ENCODE data around the gene HBM. TPM values are rescaled to one million over a fixed set of nuclear protein-coding genes. Genes with fewer than 3 reads are reported as not detected.
"Not testable (repeated sequence)": the region's sequence is repeated elsewhere in the genome, so short reads cannot be mapped to it uniquely, and the experiment has no call there.

The HBM gene
- total RNA-seq, 1 experiment from 2014 or later, result not detected

- no peaks in the 10 kb centered on the region for H3K4me1 ChIP-seq (ENCODE audit: control insufficient read depth, insufficient read depth, low read length)
- no peak for DNase-seq (ENCODE audit: low read depth, low spot score)
- H3K4me3 ChIP-seq (ENCODE audit: low read depth in 2 of 2, low read length in 2 of 2), result no peak overlapping the region
- ChIA-PET CTCF (no interaction called here), POLR2A (interaction anchor here (0.7 kb wide), 2 partner anchors 9 to 142 kb away, joined by 3 to 4 read pairs; no protein-coding TSS in a partner anchor)
- H3K9me3 ChIP-seq (ENCODE audit: control insufficient read depth, insufficient read depth, low read depth, low read length), result no peaks in the 10 kb centered on the region
- 0 out of 2 replicates have a peak, but pooled peaks have one; percentile 38 for ATAC-seq
- BruUV-seq (replicated peaks), result no TSS peak
- no peak for TF ChIP-seq CTCF (IDR thresholded peaks at IDR 0.05)
- TF ChIP-seq REST (IDR thresholded peaks at IDR 0.05; ENCODE audit: insufficient read depth in 1 of 2, low read depth in 2 of 2, low read length in 1 of 2), result no peak
- no peak for TF ChIP-seq TCF7L2 (IDR thresholded peaks at IDR 0.05; ENCODE audit: low read depth, low read length)
- TF ChIP-seq SIN3A (IDR thresholded peaks at IDR 0.05; ENCODE audit: borderline replicate concordance, insufficient read depth, low read depth, low read length), result no peak
- no peak for TF ChIP-seq POLR2AphosphoS5 (IDR thresholded peaks at IDR 0.05; ENCODE audit: low read depth, low read length)
- no peaks in the 10 kb centered on the region for H3K27me3 ChIP-seq (ENCODE audit: control insufficient read depth, insufficient read depth, low read length)
- in situ Hi-C loops (cut with HindIII; ENCODE audit: low pct_unique_long_range_greater_than_20kb, low sequenced_read_pairs) (no loop called here), intact Hi-C loops (cut with micrococcal nuclease; ENCODE audit: unreplicated experiment) (no loop called here)
- H3K27ac ChIP-seq (ENCODE audit: low read length), result no peak overlapping the region
- peaks cover 26% of the 10 kb centered on the region for H3K36me3 ChIP-seq (ENCODE audit: control insufficient read depth, insufficient read depth, low read length)
Observed at GRCh38 chr16:200388-200787, 34.6 kb downstream of the HBM start.

- ChIA-PET POLR2A (no interaction called here), CTCF (no interaction called here)
- BruUV-seq (replicated peaks), result no TSS peak
- no peak for TF ChIP-seq REST (IDR thresholded peaks at IDR 0.05; ENCODE audit: insufficient read depth in 1 of 2, low read depth in 2 of 2, low read length in 1 of 2)
- no peak for TF ChIP-seq POLR2AphosphoS5 (IDR thresholded peaks at IDR 0.05; ENCODE audit: low read depth, low read length)
- TF ChIP-seq TCF7L2 (IDR thresholded peaks at IDR 0.05; ENCODE audit: low read depth, low read length), result no peak
- TF ChIP-seq CTCF (IDR thresholded peaks at IDR 0.05), result no peak
- TF ChIP-seq SIN3A (IDR thresholded peaks at IDR 0.05; ENCODE audit: borderline replicate concordance, insufficient read depth, low read depth, low read length), result no peak
- H3K27ac ChIP-seq (ENCODE audit: low read length), result no peak overlapping the region
- H3K9me3 ChIP-seq (ENCODE audit: control insufficient read depth, insufficient read depth, low read depth, low read length), result no peaks in the 10 kb centered on the region
- in situ Hi-C loops (cut with HindIII; ENCODE audit: low pct_unique_long_range_greater_than_20kb, low sequenced_read_pairs), result no loop called here
- no peak overlapping the region for H3K4me3 ChIP-seq (ENCODE audit: low read depth in 2 of 2, low read length in 2 of 2)
- intact Hi-C loops (cut with micrococcal nuclease; ENCODE audit: unreplicated experiment), result no loop called here
- peaks cover 36% of the 10 kb centered on the region for H3K36me3 ChIP-seq (ENCODE audit: control insufficient read depth, insufficient read depth, low read length)
- ATAC-seq, result no peak
- no peaks in the 10 kb centered on the region for H3K27me3 ChIP-seq (ENCODE audit: control insufficient read depth, insufficient read depth, low read length)
- no peaks in the 10 kb centered on the region for H3K4me1 ChIP-seq (ENCODE audit: control insufficient read depth, insufficient read depth, low read length)
- DNase-seq (ENCODE audit: low read depth, low spot score), result no peak
Observed at GRCh38 chr16:203246-203645, 37.5 kb downstream of the HBM start.

- ATAC-seq; BruUV-seq (replicated peaks); H3K4me1 ChIP-seq (ENCODE audit: control insufficient read depth, insufficient read depth, low read length); H3K27me3 ChIP-seq (ENCODE audit: control insufficient read depth, insufficient read depth, low read length); POLR2A ChIA-PET; H3K9me3 ChIP-seq (ENCODE audit: control insufficient read depth, insufficient read depth, low read depth, low read length); H3K27ac ChIP-seq (ENCODE audit: low read length); intact Hi-C loops (cut with micrococcal nuclease; ENCODE audit: unreplicated experiment); CTCF ChIA-PET; H3K4me3 ChIP-seq (ENCODE audit: low read depth in 2 of 2, low read length in 2 of 2); in situ Hi-C loops (cut with HindIII; ENCODE audit: low pct_unique_long_range_greater_than_20kb, low sequenced_read_pairs); DNase-seq (ENCODE audit: low read depth, low spot score): not testable (repeated sequence)
- H3K36me3 ChIP-seq (ENCODE audit: control insufficient read depth, insufficient read depth, low read length), result peaks cover 34% of the 10 kb centered on the region
Observed at GRCh38 chr16:204046-204445, 38.3 kb downstream of the HBM start.

GRCh38 chr16:209359-209758 lies 43.6 kb downstream of the HBM start:
- in situ Hi-C loops (cut with HindIII; ENCODE audit: low pct_unique_long_range_greater_than_20kb, low sequenced_read_pairs); CTCF ChIA-PET; H3K9me3 ChIP-seq (ENCODE audit: control insufficient read depth, insufficient read depth, low read depth, low read length); BruUV-seq (replicated peaks); DNase-seq (ENCODE audit: low read depth, low spot score); H3K4me3 ChIP-seq (ENCODE audit: low read depth in 2 of 2, low read length in 2 of 2); H3K27ac ChIP-seq (ENCODE audit: low read length); intact Hi-C loops (cut with micrococcal nuclease; ENCODE audit: unreplicated experiment); H3K27me3 ChIP-seq (ENCODE audit: control insufficient read depth, insufficient read depth, low read length); ATAC-seq; H3K4me1 ChIP-seq (ENCODE audit: control insufficient read depth, insufficient read depth, low read length): not testable (repeated sequence)
- peaks cover 27% of the 10 kb centered on the region for H3K36me3 ChIP-seq (ENCODE audit: control insufficient read depth, insufficient read depth, low read length)
- POLR2A ChIA-PET, result interaction anchor here (0.6 to 0.7 kb wide), 3 partner anchors 9 to 427 kb away, joined by 3 to 10 read pairs (median 4); no protein-coding TSS in a partner anchor
